SK-N-SH treated with all-trans-retinoic acid at 6 μM for 48 hours (cell line): ENCODE measurements around the gene CD63.
A peak's percentile ranks its signal among the peaks of the same experiment; 100 is the strongest.

Experiments used
- ATAC-seq: fragments of 200-7000 bp; cut with Tn5 transposase; 3 replicates; pipeline ENCODE4 v1.9.1; 2020; ENCODE audit warnings: mild to moderate bottlenecking, moderate library complexity
- ARNTL ChIP-seq: fragments of 450-650 bp; formaldehyde crosslinking; IDR thresholded peaks from 2 replicates; pipeline ENCODE4 v1.5.0; 2020; ENCODE audit warnings: low read depth, mild to moderate bottlenecking, moderate library complexity, borderline replicate concordance
- BACH2 ChIP-seq: fragments of 250-450 bp; sonication (Bioruptor Pico); IDR thresholded peaks from 2 replicates; pipeline ENCODE4 v1.9.0; 2021; ENCODE audit warnings: mild to moderate bottlenecking, borderline replicate concordance
- CSDC2 ChIP-seq: fragments of 250-450 bp; sonication (Bioruptor Pico); IDR thresholded peaks from 2 replicates; pipeline ENCODE4 v1.5.0; 2020; ENCODE audit warnings: mild to moderate bottlenecking, moderate library complexity
- ESRRG ChIP-seq: fragments of 250-450 bp; sonication (Bioruptor Pico); IDR thresholded peaks from 2 replicates; pipeline ENCODE4 v1.6.1; 2021; ENCODE audit warnings: mild to moderate bottlenecking
- GLIS3 ChIP-seq: fragments of 250-450 bp; sonication (Bioruptor Pico); IDR thresholded peaks from 2 replicates; pipeline ENCODE4 v1.5.0; 2020; ENCODE audit warnings: mild to moderate bottlenecking, moderate library complexity
- ISL1 ChIP-seq: fragments of 250-450 bp; sonication (Bioruptor Pico); IDR thresholded peaks from 2 replicates; pipeline ENCODE4 v2.1.2; 2022; ENCODE audit warnings: mild to moderate bottlenecking, moderate library complexity
- OSR1 ChIP-seq: fragments of 250-450 bp; sonication (Bioruptor Pico); IDR thresholded peaks from 2 replicates; pipeline ENCODE4 v1.8.0; 2022; ENCODE audit warnings: moderate library complexity, mild to moderate bottlenecking, inconsistent platforms
- PPARA ChIP-seq: fragments of 250-450 bp; sonication (Bioruptor Pico); IDR thresholded peaks from 2 replicates; pipeline ENCODE4 v1.5.0; 2020; ENCODE audit warnings: mild to moderate bottlenecking, borderline replicate concordance
- RARB ChIP-seq: fragments of 250-450 bp; sonication (Bioruptor Pico); IDR thresholded peaks from 2 replicates; pipeline ENCODE4 v1.8.0; 2021; ENCODE audit warnings: mild to moderate bottlenecking, moderate library complexity
- SNAI2 ChIP-seq: fragments of 250-450 bp; sonication (Bioruptor Pico); IDR thresholded peaks from 2 replicates; pipeline ENCODE4 v1.5.0; 2020; ENCODE audit warnings: mild to moderate bottlenecking, moderate library complexity
- TCF4 ChIP-seq: fragments of 250-450 bp; sonication (Bioruptor Pico); IDR thresholded peaks from 2 replicates; pipeline ENCODE4 v1.8.0; 2021; ENCODE audit warnings: mild to moderate bottlenecking, moderate library complexity, borderline replicate concordance
- TOX ChIP-seq: fragments of 250-450 bp; sonication (Bioruptor Pico); IDR thresholded peaks from 2 replicates; pipeline ENCODE4 v1.8.0; 2021; ENCODE audit warnings: mild to moderate bottlenecking, moderate library complexity, borderline replicate concordance
- ZC3H10 ChIP-seq: fragments of 250-450 bp; sonication (Bioruptor Pico); IDR thresholded peaks from 2 replicates; pipeline ENCODE4 v1.5.1; 2021; ENCODE audit warnings: mild to moderate bottlenecking, moderate library complexity
- ZFP3 ChIP-seq: fragments of 250-450 bp; sonication (Bioruptor Pico); IDR thresholded peaks from 2 replicates; pipeline ENCODE4 v1.5.0; 2020; ENCODE audit warnings: mild to moderate bottlenecking, moderate library complexity
- ZFP30 ChIP-seq: fragments of 450-650 bp; formaldehyde crosslinking; IDR thresholded peaks from 2 replicates; pipeline ENCODE4 v1.5.0; 2022; ENCODE audit warnings: mild to moderate bottlenecking, moderate library complexity
- ZNF8 ChIP-seq: fragments of 450-650 bp; formaldehyde crosslinking; IDR thresholded peaks from 2 replicates; pipeline ENCODE4 v1.5.0; 2020; ENCODE audit warnings: mild to moderate bottlenecking, moderate library complexity
- TF ChIP-seq, protein P1 (sequence below): fragments of 250-450 bp; sonication (Bioruptor Pico); IDR thresholded peaks from 2 replicates; pipeline ENCODE4 v1.5.0; 2020; ENCODE audit warnings: mild to moderate bottlenecking, moderate library complexity
- TF ChIP-seq, protein P2 (sequence below): fragments of 250-450 bp; sonication (Bioruptor Pico); IDR thresholded peaks from 2 replicates; pipeline ENCODE4 v1.5.1; 2020; ENCODE audit warnings: low read depth, mild to moderate bottlenecking, moderate library complexity
- TF ChIP-seq, protein P3 (sequence below): fragments of 250-450 bp; sonication (Bioruptor Pico); IDR thresholded peaks from 2 replicates; pipeline ENCODE4 v1.5.1; 2021; ENCODE audit warnings: mild to moderate bottlenecking, moderate library complexity
- TF ChIP-seq, protein P4 (sequence below): fragments of 250-450 bp; sonication (Bioruptor Pico); IDR thresholded peaks from 2 replicates; pipeline ENCODE4 v1.8.0; 2021; ENCODE audit warnings: low read depth, mild to moderate bottlenecking, moderate library complexity, borderline replicate concordance

The CD63 gene

DNA sequence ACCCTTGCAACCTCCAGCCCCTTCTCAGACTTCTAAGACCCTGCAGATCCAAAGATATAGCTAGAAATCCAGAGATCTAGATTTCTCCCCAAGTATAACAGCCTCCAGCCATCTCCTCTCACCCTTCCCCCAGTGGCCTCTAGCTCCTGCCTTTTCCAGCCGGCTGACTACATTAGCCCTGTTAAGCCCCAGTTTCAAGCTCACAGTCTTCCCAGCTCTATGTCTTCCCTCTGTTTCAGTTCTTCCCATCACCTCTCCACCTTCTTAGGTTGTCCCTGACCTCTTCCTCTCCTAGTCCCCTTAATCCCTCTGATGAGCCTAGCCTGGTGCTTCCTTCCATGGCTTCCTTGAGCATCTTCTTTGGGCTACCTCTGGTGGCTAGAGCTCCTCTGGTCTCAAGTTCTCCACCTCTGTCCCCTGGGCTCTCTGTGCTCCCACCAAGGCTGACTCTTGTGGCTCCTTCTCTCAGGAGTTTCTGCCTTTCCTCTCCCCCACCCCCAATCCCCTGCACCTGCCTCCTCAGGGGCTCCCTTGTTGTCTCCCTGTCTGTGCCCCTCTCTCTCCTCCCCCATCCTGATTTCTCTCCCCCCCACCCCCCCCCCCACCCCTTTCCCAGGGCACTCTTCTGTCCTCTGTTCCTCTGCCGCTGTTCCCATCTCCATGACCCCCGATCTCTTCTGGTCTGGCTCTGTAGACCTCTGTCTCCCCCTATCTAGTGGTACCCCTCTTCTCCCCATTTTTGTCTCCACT, 13.3 kb upstream of the CD63 start (continued):
- TF ChIP-seq ARNTL (CRISPR knock-in tag) (no peak), ZNF8 (CRISPR knock-in tag) (no peak), OSR1 (CRISPR knock-in tag) (no peak), BACH2 (CRISPR knock-in tag) (no peak), GLIS3 (no peak), TCF4 (CRISPR knock-in tag) (no peak), CSDC2 (CRISPR knock-in tag) (no peak), PPARA (CRISPR knock-in tag) (no peak), ZFP3 (CRISPR knock-in tag) (no peak), SNAI2 (CRISPR knock-in tag) (no peak), ISL1 (CRISPR knock-in tag) (no peak)
- TF ChIP-seq, protein P1, sequence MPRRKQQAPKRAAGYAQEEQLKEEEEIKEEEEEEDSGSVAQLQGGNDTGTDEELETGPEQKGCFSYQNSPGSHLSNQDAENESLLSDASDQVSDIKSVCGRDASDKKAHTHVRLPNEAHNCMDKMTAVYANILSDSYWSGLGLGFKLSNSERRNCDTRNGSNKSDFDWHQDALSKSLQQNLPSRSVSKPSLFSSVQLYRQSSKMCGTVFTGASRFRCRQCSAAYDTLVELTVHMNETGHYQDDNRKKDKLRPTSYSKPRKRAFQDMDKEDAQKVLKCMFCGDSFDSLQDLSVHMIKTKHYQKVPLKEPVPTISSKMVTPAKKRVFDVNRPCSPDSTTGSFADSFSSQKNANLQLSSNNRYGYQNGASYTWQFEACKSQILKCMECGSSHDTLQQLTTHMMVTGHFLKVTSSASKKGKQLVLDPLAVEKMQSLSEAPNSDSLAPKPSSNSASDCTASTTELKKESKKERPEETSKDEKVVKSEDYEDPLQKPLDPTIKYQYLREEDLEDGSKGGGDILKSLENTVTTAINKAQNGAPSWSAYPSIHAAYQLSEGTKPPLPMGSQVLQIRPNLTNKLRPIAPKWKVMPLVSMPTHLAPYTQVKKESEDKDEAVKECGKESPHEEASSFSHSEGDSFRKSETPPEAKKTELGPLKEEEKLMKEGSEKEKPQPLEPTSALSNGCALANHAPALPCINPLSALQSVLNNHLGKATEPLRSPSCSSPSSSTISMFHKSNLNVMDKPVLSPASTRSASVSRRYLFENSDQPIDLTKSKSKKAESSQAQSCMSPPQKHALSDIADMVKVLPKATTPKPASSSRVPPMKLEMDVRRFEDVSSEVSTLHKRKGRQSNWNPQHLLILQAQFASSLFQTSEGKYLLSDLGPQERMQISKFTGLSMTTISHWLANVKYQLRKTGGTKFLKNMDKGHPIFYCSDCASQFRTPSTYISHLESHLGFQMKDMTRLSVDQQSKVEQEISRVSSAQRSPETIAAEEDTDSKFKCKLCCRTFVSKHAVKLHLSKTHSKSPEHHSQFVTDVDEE (CRISPR knock-in tag) = no peak
- TF ChIP-seq, protein P2, sequence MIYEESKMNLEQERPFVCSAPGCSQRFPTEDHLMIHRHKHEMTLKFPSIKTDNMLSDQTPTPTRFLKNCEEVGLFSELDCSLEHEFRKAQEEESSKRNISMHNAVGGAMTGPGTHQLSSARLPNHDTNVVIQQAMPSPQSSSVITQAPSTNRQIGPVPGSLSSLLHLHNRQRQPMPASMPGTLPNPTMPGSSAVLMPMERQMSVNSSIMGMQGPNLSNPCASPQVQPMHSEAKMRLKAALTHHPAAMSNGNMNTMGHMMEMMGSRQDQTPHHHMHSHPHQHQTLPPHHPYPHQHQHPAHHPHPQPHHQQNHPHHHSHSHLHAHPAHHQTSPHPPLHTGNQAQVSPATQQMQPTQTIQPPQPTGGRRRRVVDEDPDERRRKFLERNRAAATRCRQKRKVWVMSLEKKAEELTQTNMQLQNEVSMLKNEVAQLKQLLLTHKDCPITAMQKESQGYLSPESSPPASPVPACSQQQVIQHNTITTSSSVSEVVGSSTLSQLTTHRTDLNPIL (CRISPR knock-in tag) = no peak
- TF ChIP-seq, all 23 proteins: peak for 0

DNA sequence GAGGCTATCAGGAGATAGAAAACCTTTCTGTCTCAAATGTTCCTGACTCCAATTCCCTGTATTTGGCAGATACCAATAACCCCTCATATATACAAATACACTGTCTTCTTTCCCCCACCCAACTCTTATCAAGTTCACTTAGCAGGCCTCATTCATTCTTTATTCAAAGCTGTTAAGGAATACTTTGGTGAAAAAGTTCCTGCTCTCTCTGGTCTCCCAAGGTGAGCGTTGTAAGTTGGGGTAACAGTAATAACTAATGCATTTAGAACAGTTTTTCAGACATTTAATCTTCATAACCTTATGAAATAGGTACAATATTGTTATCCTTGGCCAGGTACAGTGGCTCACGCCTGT, 10.2 kb upstream of the CD63 start:
- TF ChIP-seq PPARA (CRISPR knock-in tag) (no peak), RARB (no peak), TCF4 (CRISPR knock-in tag) (no peak)
- TF ChIP-seq, protein P3, sequence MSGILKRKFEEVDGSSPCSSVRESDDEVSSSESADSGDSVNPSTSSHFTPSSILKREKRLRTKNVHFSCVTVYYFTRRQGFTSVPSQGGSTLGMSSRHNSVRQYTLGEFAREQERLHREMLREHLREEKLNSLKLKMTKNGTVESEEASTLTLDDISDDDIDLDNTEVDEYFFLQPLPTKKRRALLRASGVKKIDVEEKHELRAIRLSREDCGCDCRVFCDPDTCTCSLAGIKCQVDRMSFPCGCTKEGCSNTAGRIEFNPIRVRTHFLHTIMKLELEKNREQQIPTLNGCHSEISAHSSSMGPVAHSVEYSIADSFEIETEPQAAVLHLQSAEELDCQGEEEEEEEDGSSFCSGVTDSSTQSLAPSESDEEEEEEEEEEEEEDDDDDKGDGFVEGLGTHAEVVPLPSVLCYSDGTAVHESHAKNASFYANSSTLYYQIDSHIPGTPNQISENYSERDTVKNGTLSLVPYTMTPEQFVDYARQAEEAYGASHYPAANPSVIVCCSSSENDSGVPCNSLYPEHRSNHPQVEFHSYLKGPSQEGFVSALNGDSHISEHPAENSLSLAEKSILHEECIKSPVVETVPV = no peak
- ATAC-seq = no peak

DNA sequence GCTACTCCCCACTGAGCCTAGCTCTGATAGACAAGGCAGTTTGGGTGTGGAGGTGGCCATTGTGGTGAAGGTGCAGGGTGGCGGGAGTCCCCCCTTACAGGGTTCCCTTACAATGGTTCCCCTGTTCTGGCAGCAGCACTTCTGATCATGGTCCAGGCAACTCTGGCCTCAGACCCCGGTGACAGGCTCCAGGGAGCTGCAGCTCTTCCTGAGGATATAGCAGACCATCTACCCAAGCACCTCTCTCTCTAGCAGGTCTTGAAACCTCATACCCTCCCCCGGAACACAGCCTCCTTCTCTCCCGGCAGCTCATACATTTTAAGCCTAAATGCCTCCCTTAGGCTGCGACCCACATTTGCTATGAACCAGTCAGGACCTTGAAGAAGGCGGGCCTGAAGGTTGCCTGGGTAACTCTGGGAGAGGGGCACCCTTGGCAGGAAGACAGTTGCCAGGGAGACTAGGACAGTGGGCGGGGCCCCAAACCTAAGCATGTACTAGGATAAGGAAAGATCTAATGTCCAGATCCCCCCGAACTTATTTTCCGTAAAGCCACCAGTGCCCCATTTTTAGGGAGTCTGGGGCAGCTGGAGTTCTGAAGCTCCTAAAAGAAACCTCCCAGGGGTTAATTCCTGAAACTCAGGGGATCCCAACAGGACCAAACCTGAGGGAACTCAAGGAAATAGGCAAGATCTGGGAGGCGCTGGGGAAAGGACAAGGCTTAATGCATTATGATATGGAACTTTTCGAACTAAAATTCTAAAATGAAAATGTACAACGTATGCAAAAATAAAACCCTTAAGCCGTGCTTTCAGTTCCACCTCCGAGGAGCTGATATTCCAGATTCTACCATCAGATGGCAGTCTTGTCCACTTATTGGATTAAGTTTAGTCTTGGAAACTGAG, 9.6 kb upstream of the CD63 start:
- TF ChIP-seq, protein P3 = no peak
- TF ChIP-seq, protein P4, sequence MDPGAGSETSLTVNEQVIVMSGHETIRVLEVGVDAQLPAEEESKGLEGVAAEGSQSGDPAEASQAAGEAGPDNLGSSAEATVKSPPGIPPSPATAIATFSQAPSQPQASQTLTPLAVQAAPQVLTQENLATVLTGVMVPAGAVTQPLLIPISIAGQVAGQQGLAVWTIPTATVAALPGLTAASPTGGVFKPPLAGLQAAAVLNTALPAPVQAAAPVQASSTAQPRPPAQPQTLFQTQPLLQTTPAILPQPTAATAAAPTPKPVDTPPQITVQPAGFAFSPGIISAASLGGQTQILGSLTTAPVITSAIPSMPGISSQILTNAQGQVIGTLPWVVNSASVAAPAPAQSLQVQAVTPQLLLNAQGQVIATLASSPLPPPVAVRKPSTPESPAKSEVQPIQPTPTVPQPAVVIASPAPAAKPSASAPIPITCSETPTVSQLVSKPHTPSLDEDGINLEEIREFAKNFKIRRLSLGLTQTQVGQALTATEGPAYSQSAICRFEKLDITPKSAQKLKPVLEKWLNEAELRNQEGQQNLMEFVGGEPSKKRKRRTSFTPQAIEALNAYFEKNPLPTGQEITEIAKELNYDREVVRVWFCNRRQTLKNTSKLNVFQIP (CRISPR knock-in tag) = no peak
- TF ChIP-seq TCF4 (CRISPR knock-in tag) (no peak), ISL1 (CRISPR knock-in tag) (no peak), CSDC2 (CRISPR knock-in tag) (no peak), TOX (CRISPR knock-in tag) (no peak), ZC3H10 (CRISPR knock-in tag) (no peak), BACH2 (CRISPR knock-in tag) (no peak), ZFP30 (CRISPR knock-in tag) (no peak), SNAI2 (CRISPR knock-in tag) (no peak), ESRRG (CRISPR knock-in tag) (no peak), ARNTL (CRISPR knock-in tag) (no peak), ZNF8 (CRISPR knock-in tag) (no peak)
- TF ChIP-seq, protein P1 (CRISPR knock-in tag) = no peak
- peak; percentile 88 for ATAC-seq
